GM04504 (cell line): ENCODE data around the gene PRPS1.
"Not testable (repeated sequence)": the region's sequence is repeated elsewhere in the genome, so short reads cannot be mapped to it uniquely, and the experiment has no call there.

Experiments used
- DNase-seq: peaks from one replicate; pipeline ENCODE4 v3.0.0-alpha.2; 2012; ENCODE audit warnings: low read depth

The PRPS1 gene

GRCh38 chrX:107674480-107675364 lies 46.4 kb downstream of the PRPS1 start:
- peak; percentile 17 for DNase-seq

DNA sequence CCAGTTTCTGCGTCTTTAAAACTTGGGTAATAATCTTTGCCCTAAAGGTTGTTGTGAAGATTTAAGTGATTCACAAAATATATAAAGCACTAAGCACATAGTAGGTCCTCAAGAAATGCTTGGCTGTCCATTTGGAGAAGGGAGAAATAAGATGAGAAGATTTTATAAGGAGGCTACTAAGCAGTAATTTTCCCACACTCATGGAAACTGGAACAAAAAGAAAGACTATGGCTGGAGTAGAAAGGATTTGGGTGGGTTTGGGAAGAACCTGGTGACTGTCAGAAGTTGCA lies 47.0 kb downstream of the PRPS1 start:
- no peak for DNase-seq

DNA sequence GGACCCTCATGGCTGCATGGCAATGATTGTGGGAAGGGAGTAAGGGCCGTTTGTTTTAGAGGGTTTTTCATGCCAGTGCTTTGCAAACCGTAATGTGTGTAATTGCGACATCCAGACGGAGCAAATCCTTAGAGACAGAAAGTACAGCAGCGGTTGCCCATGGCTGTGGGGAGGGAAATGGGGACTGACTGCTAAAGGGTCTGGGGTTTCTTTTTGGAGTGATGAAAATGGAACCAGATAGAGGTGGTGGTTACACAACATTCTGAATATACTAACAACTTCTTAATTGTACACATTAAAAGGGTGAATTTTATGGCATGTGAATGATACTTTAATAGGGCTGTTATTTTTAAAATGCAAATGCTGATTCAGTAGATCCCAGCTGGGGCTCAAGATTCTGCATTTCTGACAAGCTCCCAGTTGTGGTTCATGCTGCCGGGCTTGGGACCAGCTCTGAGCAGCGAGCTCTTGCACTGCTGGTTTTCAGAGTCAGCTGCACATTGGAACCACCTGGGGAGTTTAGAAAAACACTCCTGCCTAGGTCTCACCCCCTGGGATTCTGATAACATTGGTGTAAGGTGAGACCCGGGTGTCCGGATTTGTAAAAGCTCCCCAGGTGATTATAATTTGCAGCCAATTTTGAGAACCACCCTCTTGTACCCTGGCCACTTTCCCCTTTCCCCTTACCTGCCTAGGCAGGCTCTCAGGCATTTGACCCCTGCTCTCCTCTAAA lies 47.7 kb downstream of the PRPS1 start:
- DNase-seq: no peak

DNA sequence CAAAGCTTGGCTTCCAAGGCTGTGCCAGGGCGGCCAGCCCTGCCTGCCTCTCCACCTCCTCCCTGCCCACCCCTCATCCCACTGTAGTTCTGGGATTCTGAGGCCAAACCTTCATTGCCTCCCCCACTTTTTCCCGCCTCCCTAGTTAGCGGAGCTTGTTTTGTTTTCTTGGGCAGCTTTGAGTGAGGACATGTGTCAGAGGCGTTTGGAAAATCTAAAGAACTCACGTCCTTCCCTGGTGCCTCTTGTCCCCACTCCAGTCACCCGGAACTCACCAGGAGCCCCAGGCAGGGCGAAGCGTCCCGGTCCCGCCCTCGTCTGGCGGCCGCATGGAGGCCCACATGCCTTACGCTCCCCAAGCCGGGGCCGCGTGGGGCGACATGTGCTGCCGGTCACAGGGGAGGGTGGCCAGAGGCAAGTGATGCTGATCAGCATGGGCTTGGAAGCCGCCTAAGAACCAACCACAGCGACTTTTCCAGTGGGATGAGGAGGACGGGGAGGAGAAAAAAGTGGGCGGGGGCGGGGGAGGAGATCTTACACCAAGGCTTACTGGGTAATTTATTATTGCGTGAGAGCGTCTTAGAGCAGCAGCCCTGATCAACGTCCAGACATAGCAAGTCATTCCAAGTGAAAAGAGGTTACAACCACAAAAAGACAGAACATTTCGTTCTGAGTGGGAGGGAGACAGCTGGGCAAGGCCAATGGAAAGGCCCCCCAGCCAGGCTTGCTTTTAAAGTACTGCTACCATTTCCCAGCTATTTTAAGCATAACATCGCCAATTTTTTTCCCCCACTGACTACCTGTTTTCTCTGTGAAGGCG lies 48.5 kb downstream of the PRPS1 start:
- DNase-seq: peak; percentile 64

- DNase-seq: no peak
Measured at GRCh38 chrX:107677501-107677901, 49.2 kb downstream of the PRPS1 start.

- DNase-seq: no peak
Measured at GRCh38 chrX:107677909-107678308, 49.6 kb downstream of the PRPS1 start.

DNA sequence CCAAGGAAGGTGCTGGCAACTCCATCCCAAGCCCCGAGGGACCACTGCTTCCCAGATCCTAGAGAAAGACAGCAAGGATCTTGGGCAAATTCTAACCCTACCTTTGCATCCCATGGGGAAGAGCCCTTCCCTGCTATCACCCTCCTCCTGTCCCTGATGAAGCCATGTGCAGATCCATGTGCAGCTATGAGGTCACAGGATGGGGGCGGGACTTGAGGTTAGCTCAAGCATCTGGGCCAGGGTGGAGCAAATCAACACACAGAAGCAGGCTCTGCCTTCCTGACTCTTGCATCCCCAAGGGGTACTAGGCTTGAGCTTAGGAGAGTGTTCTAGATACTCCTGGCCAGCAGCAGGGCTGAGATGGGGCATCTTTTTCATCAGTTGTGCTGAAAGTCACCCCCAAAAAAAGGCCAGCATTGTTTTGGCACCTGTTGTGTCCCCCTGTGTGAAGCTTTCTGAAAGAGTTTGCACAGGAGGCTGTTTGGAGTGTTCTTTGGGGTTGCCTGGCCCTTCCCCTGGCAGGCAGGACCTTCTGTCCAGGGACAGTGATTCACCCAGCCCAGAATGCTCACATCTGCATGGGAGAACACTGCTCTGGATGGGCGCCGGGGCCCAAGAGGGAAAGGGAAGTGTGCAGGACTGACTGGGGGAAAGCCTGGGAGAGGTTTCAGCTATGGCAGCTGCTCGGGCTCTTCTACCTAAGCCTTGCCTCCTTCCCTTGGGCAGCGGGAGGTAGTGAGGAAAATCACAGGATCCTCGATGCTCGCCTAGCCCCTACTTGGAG lies 50.8 kb downstream of the PRPS1 start:
- DNase-seq: peak; percentile 27

- no peak for DNase-seq
Measured at GRCh38 chrX:107682256-107682655, 53.9 kb downstream of the PRPS1 start.

DNA sequence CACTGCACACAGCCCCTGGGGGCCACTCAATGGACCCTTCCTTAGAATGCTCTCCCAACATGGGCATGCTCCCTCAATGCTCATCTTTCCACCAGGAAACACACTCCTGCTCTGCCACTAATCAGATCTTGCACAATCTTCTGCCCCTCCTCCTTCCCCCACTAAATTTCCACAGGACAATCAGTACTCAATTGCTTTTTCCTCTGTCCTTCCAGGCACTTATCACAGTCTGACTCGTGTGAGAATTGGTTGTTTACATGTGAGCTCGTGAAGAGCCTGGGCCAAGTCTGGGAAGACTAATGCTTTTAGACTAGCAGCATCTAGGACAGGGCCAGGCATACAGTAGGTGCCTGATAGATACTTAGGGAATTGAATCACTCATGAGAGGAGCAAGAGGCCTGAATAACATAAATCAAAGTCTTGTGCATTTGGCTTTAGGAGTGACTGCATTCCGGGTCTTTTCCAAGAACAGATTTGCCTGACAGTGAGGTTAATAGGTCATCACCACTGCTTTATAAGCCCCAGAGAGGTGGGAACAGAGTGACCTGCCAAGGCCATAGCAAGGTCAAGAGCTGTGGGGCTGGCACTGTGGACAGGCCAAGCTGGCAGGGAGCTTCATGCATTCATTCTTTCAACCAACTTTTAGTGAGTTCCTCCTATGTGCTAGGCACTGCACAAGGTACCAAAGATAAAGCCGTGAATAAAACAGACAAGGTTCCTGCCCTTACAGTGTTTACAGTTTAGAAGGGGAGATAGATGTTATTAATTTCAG lies 55.0 kb downstream of the PRPS1 start:
- DNase-seq: no peak

- DNase-seq: no peak
Measured at GRCh38 chrX:107683931-107684330, 55.6 kb downstream of the PRPS1 start.

GRCh38 chrX:107684956-107685385 lies 56.7 kb downstream of the PRPS1 start:
- DNase-seq: no peak

GRCh38 chrX:107685586-107685985 lies 57.3 kb downstream of the PRPS1 start:
- DNase-seq: not testable (repeated sequence)

DNA sequence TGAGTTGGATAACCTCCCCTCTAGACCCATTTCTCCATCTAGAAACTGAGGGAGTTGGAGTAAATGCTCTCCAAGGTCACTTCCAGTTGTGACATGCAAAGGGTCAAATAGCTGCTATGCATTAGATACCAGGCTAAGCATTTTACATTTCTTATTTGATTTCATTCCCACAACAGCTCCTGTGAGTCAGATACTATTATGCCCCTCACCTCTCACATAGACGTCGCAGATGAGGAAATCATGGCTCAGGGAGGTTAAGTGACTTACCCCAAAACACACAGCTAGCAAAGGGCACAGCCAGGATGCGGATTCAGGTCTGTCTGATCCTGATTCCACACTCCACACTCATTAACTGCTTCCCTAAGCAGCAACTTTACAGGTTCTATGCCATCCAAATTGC lies 57.7 kb downstream of the PRPS1 start:
- no peak for DNase-seq

DNA sequence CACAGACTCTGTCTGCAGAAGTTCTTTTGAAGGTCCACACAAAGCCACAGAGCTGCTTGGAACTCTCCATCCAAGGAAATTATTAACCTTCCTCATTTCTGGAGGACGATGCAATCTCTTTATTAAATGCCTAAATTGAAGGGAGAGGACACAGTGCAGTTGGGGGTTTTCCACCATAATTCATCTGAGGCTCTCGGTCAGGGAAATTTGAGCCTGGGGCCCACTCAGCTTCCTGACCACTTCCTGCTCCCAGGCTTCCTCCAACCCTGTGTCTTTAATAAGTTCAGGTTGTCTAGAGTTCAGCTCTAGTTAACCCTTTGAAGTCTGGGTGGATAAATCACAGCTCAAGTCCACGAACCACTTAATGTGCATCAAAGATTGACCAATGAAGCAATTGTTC lies 58.5 kb downstream of the PRPS1 start:
- DNase-seq: no peak

- DNase-seq: no peak
Measured at GRCh38 chrX:107687445-107687844, 59.1 kb downstream of the PRPS1 start.

DNA sequence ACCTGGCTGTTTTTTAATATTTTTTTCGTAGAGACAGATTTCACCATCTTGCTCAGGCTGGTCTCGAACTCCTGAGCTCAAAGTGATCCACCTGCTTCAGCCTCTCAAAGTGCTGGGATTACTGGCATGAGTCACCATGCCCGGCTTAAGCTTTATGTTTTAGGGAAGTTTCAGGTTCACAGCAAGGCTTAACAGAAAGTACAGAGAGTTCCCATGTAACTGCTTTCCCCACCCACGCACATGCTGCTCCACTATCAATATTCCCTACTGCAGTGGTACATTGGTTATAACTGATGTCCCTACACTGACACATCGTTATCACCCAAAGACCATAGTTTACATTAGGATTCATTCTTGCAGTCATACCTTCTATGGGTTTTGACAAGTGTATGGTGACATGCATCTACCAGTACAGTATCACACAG lies 62.7 kb downstream of the PRPS1 start:
- no peak for DNase-seq

GRCh38 chrX:107699616-107700015 lies 71.3 kb downstream of the PRPS1 start:
- DNase-seq: no peak

DNA sequence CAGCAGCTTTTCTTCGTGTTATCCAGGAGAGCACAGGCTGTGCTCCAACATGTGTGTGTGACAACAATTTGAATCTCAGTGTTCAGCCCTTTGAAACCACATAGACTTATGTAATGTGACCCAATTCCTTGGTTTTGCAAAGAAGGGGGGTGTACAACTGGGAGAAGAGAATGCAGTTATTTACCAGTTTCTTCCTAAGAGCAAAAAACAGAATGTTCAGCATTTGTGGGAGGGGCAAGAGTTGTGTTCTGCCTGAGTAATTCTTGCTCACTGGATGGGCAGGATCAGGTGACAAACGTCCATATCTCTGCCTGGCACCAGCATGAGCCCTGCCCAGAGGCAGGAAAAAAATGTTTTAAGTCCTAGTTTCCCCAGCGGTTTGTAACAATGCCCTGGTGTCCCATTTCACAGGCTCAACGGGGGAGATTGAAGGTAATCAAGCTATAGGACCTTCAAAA lies 72.0 kb downstream of the PRPS1 start:
- DNase-seq: no peak
